GM12874 (cell line): ENCODE results near the gene CARMIL1.

Experiments used
- TF ChIP-seq, protein P1 (sequence below): IDR thresholded peaks from 2 replicates; pipeline ENCODE4 v1.5.1; 2011; ENCODE audit warnings: low read depth, mild to moderate bottlenecking, control low read depth, low read length, moderate library complexity; ENCODE audit not compliant: insufficient read depth

Gene CARMIL1

DNA sequence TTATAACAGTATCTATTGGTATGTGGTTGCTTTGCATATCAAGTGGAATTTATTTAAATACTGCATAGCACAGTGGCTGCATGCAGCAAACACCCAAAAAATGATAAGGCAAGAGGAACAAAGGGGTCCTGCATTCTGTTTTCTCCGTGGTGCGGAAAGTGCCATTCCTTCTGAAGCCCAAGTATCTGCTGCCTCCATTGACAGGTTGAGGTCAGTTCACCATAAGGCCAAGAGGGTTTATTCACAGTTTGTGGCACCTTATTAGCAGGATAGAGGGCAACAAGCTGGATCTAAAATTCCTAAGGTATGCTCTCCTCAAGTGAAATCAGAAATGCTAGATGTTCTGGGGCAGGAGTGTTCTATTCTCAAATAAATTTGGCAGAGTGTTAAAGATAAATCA, 9.3 kb downstream of the CARMIL1 start:
- TF ChIP-seq, protein P1, sequence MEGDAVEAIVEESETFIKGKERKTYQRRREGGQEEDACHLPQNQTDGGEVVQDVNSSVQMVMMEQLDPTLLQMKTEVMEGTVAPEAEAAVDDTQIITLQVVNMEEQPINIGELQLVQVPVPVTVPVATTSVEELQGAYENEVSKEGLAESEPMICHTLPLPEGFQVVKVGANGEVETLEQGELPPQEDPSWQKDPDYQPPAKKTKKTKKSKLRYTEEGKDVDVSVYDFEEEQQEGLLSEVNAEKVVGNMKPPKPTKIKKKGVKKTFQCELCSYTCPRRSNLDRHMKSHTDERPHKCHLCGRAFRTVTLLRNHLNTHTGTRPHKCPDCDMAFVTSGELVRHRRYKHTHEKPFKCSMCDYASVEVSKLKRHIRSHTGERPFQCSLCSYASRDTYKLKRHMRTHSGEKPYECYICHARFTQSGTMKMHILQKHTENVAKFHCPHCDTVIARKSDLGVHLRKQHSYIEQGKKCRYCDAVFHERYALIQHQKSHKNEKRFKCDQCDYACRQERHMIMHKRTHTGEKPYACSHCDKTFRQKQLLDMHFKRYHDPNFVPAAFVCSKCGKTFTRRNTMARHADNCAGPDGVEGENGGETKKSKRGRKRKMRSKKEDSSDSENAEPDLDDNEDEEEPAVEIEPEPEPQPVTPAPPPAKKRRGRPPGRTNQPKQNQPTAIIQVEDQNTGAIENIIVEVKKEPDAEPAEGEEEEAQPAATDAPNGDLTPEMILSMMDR = no peak

DNA sequence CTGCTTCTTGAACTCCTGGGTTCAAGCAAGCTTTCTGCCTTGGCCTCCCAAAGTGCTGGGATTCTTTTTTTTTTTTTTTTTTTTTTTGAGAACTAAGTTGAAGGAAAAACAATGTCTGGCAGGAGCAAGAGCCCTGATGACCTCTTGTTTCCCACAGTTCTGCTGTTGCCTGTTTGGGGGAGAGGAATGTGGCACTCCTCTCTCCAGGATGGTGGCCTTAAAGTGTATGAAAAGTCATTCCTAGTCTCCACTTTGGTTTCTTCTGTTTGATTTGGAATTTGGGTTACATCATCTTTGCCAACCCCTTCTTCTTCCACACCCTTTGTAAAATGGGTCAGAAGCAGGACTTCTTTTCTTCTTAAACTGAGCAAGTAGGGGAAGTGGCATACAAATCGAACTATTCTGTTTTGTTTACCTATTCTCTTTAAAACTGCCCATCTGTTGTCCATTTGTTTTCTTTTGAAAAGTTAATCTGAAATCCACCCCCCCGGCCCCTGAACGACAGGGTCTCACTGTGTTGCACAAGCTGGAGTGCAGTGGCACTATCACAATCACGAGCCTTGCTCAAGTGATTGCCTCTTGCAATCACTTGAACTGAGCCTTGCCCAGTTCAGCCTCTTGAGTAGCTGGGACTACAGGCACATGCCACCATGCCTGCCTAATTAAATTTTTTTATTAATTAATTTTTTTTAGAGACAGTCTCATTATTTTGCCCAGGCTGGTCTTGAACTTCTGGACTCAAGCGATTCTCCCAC, 11.3 kb downstream of the CARMIL1 start:
- TF ChIP-seq, protein P1 = no peak

GRCh38 chr6:25292384-25292783, 13.2 kb downstream of the CARMIL1 start:
- TF ChIP-seq, protein P1 = no peak

DNA sequence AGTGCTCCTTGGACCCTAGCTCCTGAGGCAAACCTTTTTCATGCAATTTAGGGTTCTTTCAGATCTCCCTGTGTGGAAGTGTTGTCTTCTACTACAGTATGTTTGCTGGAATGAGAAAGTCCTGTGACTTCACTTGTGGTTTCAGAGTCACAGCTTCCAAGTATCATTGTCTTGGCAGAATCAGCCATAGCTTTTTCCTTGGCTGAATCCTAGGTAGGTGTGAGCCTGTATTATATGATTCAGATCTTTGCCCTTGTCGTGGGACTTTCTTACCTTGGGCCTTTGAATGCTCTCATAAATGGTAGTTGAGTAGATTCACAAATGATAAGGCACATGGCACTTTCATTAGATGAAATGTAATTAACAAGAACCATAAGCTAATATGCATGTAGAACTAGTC, 16.5 kb downstream of the CARMIL1 start:
- TF ChIP-seq, protein P1 = no peak

DNA sequence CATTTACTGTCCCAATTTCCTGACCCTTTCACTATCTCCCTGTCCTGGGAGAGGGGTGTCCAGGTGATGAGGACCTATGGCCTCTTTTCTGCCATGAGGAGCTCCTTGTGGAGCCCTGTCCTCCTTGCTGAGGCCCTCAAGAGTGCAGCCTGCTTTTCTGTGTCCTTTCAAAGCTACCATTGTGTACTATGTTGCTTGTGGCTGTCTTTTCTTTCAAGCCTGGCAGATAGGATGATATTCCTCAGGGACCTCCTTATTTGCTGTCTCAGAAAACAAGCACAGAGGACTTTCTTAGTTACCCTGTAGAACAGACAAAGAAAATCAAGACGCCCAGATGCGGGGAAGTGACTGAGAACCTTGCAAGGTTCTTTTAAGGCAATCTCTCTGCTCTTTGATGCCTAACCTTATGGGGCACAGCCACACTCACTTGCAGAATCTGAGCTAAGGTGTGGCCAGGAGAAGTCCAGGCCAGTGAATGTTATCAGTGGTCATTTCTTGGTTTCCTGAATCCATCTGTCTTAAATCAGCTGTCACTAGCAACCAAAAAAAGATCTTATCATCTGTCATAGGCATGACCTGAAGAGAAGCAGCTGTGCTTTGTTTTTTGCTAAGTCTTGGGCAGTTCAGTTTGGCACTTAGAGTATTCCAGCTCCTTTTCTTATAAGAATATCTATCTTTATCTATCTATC, 17.2 kb downstream of the CARMIL1 start:
- TF ChIP-seq, protein P1 = no peak

- TF ChIP-seq, protein P1 = no peak
Measured at GRCh38 chr6:25297039-25297441, 17.9 kb downstream of the CARMIL1 start.

GRCh38 chr6:25297823-25298522, 18.8 kb downstream of the CARMIL1 start:
- TF ChIP-seq, protein P1 = no peak
